HFF-Myc (cell line): ENCODE measurements around the gene SMIM35.

Source experiments
- DNase-seq: peaks from one replicate; pipeline ENCODE4 v3.0.0-alpha.2; 2011; ENCODE audit warnings: low read depth; ENCODE audit errors: extremely low read depth
- H3K4me3 ChIP-seq: replicated peaks from 2 replicates; pipeline ENCODE4 v1.5.1; 2011; ENCODE audit warnings: low read depth, mild to moderate bottlenecking, control low read depth, low read length
- TF ChIP-seq, protein P1 (sequence below): IDR thresholded peaks from 2 replicates; pipeline ENCODE4 v1.5.1; 2012; ENCODE audit warnings: mild to moderate bottlenecking, low read depth, low read length, control low read depth; ENCODE audit errors: missing control alignments

SMIM35 gene

DNA sequence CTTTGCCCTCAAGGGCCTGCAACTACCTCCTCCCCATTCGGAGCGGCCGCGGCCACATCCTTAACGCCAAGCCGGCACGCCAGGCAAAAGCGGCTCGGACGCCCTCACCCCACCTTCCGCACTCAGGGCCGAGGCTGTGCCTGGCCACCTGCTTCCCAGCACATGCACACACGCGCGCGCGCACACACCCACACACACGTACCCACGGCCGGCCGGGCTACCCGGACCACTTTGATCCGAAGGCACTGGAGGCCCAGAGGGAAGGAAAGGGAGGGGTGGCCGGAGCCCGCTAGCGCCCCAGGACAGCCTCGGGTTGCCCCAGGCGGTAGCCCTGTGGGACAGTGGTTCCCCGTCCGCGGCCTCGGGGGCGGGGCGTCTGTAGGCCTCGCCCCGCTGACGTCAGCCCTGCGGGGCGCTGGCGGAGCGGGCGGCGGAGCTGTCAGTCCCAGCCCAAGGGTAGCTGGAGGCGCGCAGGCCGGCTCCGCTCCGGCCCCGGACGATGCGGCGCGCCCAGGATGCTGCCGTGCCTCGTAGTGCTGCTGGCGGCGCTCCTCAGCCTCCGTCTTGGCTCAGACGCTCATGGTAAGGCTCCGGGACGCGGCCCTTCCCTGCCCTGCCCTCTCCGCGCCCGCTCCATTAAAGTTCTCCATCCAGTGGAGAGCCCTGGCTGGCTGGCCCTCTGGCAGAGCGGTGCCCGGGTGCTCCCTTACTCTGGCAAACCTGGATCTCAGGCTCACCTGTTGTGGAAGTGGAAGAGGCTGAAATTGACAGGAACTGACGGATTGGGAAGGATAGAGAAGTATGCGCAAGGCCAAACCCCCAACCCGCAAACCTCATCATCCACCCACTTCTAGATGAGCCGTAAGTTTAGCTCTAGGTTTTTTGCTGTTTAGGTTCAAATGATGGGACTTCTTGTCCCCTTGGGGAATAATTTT, 100.5 kb downstream of the SMIM35 start, which contains the start of gene IL10RA:
Gene IL10RA (plus strand): TSS at position 442 of the 935 bp plus-strand sequence. CDS start 74 bp downstream, at position 516.
- H3K4me3 ChIP-seq: peak within 1 kb of the TSS; percentile 28
- TF ChIP-seq, protein P1, sequence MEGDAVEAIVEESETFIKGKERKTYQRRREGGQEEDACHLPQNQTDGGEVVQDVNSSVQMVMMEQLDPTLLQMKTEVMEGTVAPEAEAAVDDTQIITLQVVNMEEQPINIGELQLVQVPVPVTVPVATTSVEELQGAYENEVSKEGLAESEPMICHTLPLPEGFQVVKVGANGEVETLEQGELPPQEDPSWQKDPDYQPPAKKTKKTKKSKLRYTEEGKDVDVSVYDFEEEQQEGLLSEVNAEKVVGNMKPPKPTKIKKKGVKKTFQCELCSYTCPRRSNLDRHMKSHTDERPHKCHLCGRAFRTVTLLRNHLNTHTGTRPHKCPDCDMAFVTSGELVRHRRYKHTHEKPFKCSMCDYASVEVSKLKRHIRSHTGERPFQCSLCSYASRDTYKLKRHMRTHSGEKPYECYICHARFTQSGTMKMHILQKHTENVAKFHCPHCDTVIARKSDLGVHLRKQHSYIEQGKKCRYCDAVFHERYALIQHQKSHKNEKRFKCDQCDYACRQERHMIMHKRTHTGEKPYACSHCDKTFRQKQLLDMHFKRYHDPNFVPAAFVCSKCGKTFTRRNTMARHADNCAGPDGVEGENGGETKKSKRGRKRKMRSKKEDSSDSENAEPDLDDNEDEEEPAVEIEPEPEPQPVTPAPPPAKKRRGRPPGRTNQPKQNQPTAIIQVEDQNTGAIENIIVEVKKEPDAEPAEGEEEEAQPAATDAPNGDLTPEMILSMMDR: no peak
- DNase-seq: no peak

DNA sequence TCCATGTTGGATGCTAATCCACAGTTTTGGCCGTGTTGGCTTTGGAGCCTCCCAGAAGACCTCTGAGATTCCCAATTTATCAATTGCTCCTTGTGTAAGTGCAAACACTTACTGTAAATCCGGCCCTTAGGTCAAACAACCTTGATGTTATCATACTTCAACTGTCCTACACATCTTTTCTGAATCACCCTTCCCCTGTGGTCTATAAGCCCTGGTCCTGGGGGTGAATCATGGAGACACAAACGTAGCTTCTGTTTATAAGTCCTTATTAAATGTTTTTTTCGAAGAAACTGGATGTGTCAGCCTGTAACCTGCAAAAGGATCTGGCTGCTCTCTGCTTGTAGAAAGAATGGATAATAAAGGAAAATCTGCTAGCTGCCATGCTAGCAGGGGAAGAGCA, 102.3 kb downstream of the SMIM35 start:
- no peak for DNase-seq
- H3K4me3 ChIP-seq: no peak overlapping the region
- TF ChIP-seq, protein P1: no peak

DNA sequence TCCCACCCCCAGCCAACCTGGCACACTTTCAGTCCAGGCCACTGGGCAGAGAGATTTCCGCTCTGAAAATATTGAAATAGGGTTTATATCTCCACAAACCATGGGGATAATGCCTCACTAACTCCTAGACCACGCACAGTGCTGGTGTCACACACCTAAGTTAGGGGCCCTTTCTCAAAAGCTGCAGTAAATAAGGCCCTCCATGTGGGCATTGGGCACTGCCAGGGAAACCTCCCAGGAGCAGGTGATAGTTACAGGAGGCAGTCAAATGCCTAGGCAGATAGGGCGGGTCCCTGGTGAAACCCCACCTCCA, 103.6 kb downstream of the SMIM35 start:
- no peak for DNase-seq
- no peak overlapping the region for H3K4me3 ChIP-seq
- TF ChIP-seq, protein P1: no peak

DNA sequence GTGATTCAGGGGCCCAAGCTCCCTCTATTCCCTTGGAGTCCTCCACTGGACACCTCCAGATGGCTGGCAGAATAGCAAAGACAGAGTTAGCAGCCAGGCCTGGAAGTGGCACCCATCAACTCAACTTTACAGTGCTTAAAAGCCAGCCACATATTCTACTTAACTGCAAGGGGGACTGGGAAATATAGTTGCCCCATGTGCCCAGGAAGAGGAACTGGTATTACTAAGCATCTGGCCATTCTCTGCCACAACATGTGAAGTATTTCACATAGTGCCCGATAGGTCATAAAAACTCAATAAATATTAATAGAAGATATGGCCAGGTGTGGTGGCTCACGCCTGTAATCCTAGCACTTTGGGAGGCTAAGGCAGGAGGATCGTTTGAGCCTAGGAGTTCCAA, 106.0 kb downstream of the SMIM35 start:
- no peak for DNase-seq
- TF ChIP-seq, protein P1: no peak
- H3K4me3 ChIP-seq: no peak overlapping the region

DNA sequence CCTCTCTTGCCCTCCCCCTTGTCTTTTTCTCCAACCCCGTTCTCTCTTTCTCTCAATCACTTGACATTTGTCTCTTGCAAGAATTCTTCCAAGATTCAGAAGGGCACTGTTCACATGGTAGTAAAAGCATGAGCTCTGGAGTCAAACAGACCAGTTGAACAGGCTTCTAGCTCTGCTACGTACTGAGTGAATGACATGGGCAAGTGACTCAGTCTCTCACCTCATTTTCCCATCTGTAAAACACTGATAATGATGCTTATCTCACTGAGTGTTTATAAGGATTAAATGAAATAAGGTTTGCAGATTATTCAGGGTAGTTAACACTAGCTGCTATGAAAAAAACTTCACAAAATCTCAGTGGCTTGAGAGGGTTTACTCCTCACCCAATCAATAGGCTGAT, 106.5 kb downstream of the SMIM35 start:
- H3K4me3 ChIP-seq: no peak overlapping the region
- TF ChIP-seq, protein P1: no peak
- no peak for DNase-seq

DNA sequence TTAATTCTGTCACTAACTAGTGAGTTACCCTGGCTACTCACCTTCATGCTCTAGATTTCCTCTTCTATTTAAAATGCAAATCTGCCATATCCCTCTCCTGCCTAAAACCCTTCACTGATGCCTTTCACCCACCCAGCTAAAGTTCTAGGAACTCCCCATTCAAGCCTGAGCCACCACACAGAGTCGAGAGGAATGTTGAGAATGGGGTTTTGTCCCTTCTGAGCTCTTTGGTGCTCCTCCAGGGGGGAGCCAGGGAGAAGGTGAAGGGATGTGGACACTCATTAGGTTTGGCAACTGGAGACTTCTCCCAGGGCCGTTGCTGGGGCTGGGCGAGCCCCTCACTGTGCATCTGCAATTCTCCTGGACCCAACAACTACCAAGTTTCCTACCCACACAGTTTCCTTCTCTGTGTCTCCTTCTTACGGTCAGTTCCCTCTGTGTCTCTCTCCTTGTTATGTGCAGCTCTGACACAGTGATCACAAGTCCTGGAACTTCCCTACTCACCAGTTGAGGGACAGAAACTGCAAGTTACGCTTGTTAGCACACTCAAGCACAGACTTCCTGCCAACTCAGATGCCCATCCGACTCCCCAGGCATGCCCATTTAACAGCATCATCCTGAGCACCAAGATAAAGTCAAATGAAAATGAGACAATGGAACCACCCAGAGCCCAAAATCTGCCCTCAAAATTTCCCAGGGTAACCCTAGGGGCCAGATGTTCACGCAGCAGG, 107.1 kb downstream of the SMIM35 start:
- TF ChIP-seq, protein P1: no peak
- DNase-seq: no peak
- no peak overlapping the region for H3K4me3 ChIP-seq
